NCI-H2196 (cell line): ENCODE measurements around the gene CMTM8.

Source experiments
- DNase-seq: peaks from one replicate; lab custom pipeline; 2025; ENCODE audit not compliant: unreplicated experiment; lab: John Stamatoyannopoulos, UW

CMTM8 gene

DNA sequence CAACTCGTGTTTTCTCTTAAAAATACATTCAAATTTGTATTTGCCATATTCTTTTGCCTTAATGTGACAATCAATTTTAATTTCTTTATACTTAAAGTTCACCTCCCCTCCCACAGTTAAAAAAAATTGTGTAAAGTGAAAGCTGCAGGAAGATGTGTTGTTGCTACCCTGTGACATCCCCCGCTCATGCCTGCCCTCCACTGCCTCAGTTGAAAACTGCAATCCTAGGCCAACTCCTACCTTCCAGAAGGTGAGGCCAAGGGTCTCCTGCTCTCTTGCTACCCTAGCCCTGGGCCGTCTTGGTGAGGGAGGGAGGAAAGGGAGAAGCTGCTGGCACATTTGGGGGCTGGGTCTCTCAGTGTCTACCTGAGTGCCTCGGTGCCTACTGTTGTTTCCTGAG lies 96.2 kb downstream of the CMTM8 start:
- DNase-seq, result no peak

DNA sequence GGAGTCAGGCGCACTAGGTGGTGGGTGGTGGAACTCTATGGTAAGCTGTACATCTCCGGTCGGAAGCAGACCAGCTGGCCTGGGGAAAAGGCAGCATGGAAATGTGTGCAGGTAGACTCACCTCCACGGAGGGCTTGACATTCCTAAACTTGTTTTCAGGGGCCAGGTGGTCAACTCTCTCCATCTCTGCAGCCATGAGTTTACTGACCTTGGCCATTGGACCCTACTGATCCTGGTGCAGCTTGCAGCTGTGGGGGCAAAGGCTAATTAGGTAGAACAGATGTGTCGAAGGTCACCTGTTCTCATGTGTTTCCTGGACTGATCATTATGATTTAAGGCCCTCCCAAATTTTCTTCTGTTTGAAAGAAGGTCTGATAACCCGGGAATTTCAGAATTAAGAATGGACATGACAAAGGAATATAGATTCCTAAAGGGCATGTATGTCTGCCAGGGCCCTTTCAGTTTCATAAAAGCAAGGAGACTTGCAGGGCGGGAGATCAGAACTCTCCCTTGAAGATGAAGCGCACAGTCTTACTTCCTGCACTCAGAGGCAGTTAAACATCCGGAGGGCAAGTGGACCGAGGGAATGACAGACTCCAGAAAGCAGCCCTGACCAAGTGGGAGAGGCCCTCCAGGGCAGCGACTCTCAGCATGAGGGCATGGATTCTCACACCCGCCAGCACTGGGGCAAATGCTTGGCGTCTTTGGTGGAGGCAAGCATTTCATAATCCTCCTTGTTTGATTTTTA lies 97.1 kb downstream of the CMTM8 start:
- DNase-seq, result no peak

- no peak for DNase-seq
Observed at GRCh38 chr3:32336113-32336498, 97.6 kb downstream of the CMTM8 start.

GRCh38 chr3:32337505-32337904 lies 99.0 kb downstream of the CMTM8 start:
- DNase-seq, result no peak

- peak; percentile 49 for DNase-seq
Observed at GRCh38 chr3:32340039-32340438, 101.6 kb downstream of the CMTM8 start.

DNA sequence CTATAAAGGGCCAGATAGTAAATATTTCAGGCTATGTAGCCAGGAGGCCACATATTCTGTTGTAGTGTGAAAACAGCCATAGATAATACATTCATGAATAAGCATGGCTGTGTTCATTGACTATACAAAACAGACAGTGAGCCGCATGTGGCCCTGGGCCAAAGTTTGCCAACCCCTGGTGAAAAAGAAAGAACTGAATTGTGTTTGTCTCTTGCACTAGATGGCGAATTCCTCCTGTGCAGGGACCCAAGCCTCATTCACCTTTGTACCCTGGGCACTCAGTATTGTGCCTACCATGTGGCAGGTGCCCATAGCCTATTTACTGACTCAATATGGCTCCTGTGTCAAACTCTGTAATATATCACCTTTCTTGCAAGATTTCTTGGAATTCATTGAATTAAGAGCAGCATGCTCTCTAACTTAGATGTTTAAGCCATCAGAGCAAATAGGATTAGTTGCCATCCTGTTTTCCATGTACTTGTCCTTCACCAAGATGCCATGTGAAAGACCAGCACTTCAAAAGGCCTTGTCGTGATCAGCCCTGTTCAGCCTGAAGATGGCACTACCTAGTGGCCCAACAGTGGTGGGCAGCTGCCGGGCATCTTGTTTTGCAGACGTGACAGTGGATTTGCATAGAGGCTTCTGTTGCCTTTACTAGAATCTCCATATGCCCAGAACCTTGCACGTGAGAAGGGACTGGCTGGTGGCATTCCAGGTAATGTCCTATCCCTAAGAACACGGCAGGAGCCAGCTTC lies 102.3 kb downstream of the CMTM8 start:
- peak; percentile 12 for DNase-seq

DNA sequence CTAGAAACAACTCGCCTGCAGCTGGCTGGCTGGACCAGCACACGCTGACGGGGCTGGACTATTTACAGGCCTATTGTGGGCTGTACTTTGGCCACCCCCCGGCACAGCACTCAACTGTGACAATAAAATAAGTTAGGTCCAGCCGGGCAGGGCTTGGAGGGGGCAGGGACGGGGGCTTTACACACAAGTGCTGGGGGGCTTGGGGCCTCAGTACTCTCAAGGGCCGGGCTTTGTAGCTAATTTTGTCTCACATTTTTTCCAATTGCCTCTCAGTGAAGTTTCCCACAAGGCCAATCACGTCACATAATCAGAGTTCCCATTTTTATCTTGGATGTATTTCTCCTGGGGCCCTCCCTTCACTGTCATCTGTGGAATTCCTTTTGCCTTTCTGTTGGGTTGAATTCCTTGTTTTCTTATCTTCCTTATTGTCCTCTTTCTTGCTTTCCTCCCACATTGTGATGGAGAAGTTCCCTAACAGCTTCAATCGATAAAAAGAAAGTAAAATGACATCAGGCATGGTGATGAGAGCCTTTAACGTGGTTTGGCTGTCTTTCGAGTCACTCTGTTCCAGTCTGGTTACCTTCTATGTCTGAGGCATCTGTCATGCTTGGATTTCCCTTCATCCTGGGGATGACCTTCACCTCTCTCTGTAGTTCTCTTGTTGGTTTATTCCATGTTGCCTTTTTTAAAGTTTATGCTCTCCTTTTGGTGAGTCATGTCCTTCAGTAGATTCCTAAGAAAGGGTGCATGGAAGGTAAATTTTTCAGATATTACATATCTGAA lies 109.1 kb downstream of the CMTM8 start:
- DNase-seq, result no peak

DNA sequence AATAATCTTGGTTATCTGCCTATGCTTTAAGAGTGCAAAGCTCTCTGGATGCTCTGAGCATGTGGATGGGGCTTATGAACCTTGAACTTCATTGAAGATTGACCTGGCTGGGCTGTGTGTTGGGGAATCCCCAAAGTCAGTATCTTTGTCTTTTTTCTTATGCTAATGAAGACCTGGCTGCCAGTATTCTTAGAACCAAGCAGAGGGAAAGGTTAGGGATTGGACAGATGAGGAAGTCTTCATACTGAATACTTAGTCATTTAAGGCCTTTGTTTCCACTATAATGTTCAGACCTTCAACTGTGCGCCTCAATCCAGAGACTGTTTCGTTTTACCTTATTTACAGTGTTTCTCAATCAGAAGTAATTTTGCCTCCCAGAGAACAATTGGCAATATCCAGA lies 110.7 kb downstream of the CMTM8 start:
- DNase-seq, result no peak

DNA sequence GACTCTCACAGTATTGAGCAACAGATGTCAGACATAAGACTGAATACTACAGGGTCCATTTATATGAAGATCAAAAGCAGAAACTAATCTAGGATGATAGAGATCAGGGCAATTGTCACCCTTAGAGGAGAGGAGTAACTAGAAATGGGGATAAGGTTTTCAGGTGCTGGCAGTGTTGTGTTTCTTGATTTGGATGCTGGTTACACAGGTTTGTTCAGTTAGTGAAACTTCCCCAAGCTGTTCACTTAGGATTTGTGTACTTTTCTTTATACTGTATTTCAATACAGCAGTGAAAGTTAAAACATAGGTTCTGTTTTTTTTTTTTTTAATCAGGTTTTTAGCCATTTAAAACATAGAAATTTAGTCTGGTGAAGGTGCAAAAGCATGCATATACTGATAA lies 114.1 kb downstream of the CMTM8 start:
- DNase-seq, result no peak

GRCh38 chr3:32353351-32353750 lies 114.9 kb downstream of the CMTM8 start:
- DNase-seq, result no peak

- DNase-seq, result peak; percentile 15
Observed at GRCh38 chr3:32354362-32354778, 115.9 kb downstream of the CMTM8 start.

DNA sequence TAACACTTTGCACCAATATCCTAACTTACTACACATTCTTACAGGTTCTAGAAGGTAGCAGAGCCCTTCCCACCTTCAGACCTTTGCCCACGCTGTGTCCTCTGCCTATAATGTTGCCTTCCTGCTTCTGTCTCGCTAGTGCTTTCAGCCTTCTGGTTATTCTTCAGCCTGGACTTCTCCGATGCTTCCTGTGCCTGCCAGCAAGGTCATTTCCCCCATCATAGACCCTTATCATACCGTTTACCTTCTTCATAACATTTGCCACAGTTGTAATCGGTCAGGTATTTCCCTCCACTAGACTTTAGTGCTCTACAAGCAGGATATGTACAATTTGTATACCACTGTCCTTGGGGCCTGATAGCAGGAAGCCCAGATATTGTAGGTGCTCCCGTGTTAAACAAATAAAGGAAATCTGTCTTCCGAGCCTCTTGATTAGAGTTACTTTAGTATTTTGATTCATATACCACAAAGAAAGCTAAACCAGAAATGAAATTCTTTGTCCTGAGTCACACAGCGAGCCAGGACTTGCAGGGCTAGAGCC lies 117.3 kb downstream of the CMTM8 start:
- DNase-seq, result no peak

DNA sequence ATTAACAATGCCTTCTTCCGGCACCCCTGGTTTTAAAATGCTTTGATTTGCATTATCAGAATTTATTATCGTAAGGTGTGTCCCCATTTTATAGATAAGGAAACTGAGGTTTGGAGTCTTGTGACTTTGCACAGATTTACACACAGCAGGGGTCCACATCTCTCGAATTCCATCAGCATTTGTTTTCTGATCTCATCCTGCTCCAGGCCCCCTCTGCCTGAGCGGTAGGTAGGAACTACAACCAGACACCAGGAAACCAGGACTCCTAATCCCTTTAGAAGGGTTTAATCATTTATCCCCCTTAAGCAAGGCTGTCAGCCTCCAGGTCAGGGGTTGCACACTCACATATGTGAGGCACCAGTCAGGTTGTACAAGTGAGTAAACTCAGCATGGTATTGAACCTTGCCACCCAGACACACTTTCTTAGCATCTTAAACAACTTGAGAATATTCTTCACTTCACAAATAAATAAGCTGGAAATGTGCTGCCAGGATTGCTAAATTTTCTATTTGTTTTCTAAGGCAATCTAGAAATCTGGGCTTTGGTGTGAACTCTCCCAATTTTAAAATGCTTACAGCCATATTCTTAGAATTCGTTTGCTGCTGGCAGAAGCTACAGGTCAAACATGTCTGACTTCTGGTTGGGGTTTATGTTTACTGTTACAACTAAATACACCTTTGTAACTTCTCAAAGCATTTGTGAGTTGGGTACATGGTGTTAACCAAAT lies 121.4 kb downstream of the CMTM8 start:
- no peak for DNase-seq

GRCh38 chr3:32360493-32360827 lies 122.0 kb downstream of the CMTM8 start:
- no peak for DNase-seq

GRCh38 chr3:32366638-32367397 lies 128.3 kb downstream of the CMTM8 start:
- no peak for DNase-seq

GRCh38 chr3:32367442-32367841 lies 129.0 kb downstream of the CMTM8 start:
- DNase-seq, result no peak

DNA sequence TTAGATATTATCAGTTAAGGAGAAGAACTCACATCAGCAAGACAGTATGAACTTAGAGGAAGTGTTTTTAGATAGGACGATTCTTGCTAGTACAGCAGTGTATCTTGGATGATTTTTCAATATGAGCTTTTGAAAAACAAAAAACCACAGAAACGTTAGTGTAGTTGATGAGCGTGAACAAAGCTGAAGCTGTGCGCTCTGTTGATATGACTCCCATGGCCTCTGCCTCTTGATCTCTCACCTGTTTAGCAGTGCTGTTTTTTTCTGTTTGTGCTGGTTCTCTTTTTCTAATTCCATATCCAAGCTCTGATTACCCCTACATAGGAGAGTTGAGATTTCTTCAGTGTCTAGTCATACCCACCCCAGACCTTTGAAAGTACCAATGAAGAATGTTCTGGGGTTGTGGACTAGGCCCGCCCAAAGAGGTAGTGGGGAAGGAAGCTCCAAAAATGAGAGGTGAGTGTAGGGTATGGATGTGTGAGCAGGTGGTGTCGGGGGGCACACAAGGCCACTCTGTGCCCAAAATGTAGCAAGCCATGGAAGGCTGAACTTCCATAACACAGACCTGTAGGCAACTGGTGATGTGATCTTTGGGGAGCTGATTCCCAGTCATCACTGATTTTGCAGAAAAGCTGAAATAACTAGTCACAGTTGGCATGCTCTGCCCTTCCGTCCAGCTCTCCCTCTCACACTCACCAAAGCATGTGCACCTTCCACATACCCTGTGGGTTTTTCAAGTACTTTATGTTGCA lies 133.2 kb downstream of the CMTM8 start:
- DNase-seq, result no peak

DNA sequence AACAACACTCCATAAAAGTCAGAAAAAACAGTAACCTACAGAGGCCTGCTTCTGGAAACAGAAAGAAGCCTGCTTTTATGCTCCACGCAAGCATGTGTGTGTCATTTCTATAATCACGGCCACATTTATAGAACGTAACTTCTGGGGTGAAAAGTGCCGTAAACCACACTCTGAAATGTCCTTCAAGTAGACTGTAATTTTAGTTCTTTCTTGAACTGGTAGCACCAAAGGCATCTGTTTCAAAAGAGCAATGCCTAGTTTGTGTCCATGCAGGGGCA lies 133.7 kb downstream of the CMTM8 start:
- no peak for DNase-seq

- peak; percentile 3 for DNase-seq
Observed at GRCh38 chr3:32373276-32373675, 134.8 kb downstream of the CMTM8 start.

- DNase-seq, result no peak
Observed at GRCh38 chr3:32373844-32374243, 135.4 kb downstream of the CMTM8 start.
